Chondrocyte (in vitro differentiated cells): ENCODE results near the gene PRRG2. TPM values are rescaled to one million over a fixed set of nuclear protein-coding genes. Genes with fewer than 3 reads are reported as not detected.

Source experiments
- DNase-seq: peaks from one replicate; pipeline ENCODE4 v3.0.0; 2021; ENCODE audit warnings: mixed read lengths, low spot score
- H3K27ac Mint-ChIP-seq: one replicate; pipeline ENCODE4 v1.8.0; 2021; ENCODE audit warnings: mild to moderate bottlenecking, moderate library complexity, mixed read lengths; ENCODE audit not compliant: unreplicated experiment
- H3K27me3 Mint-ChIP-seq: 2 replicates; pipeline ENCODE4 v1.8.0; 2021; ENCODE audit warnings: low read depth, mixed read lengths
- H3K36me3 Mint-ChIP-seq: 2 replicates; pipeline ENCODE4 v1.8.0; 2021; ENCODE audit warnings: low read depth, mixed read lengths
- H3K4me1 Mint-ChIP-seq: 2 replicates; pipeline ENCODE4 v1.8.0; 2021; ENCODE audit warnings: low read depth, mild to moderate bottlenecking, mixed read lengths
- H3K4me3 Mint-ChIP-seq: one replicate; pipeline ENCODE4 v1.8.0; 2021; ENCODE audit warnings: mild to moderate bottlenecking, moderate library complexity, mixed read lengths; ENCODE audit not compliant: unreplicated experiment
- H3K9me3 Mint-ChIP-seq: 2 replicates; pipeline ENCODE4 v1.8.0; 2021; ENCODE audit warnings: low read depth, mixed read lengths
- CTCF ChIP-seq: fragments of 200-600 bp; sonication (generic); IDR thresholded peaks from 2 replicates; pipeline ENCODE4 v1.5.0; 2021; ENCODE audit warnings: antibody characterized with exemption, mild to moderate bottlenecking, moderate library complexity
- total RNA-seq: library from RNA; stranded (reverse); gene quantifications from 3 replicates; pipeline ENCODE4 v1.2.1, GENCODE V29; 2021

PRRG2 gene
- total RNA-seq, 1 donor from 2014 or later: 0.17 TPM

DNA sequence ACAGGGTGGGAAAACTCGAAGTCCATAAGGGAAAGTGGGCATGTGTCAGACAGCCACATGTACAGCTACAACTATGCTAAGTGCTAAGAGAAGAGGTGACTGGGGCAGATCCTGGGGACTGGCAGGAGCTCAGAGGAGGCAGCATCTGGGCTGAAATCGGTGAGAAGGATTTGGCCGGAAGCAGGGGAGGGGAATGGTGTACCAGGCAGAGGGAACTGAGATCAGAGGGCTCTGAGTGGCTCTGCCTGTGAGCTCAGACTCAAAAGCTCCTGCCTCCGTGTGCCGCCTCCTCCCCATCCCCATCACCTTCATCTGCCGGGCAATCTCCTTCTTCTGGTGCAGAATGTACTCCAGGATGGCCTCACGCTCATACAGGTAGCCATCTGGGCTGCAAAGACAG is 22.5 kb upstream of the PRRG2 start:
- Mint-ChIP-seq H3K36me3 (peaks cover 15% of the 10 kb centered on the region), H3K27ac (no peak overlapping the region), H3K4me1 (peaks cover 2% of the 10 kb centered on the region), H3K4me3 (no peak overlapping the region), H3K27me3 (no peaks in the 10 kb centered on the region), H3K9me3 (no peaks in the 10 kb centered on the region)
- TF ChIP-seq CTCF: no peak
- no peak for DNase-seq

GRCh38 chr19:49559443-49559842 is 21.7 kb upstream of the PRRG2 start:
- TF ChIP-seq CTCF: no peak
- Mint-ChIP-seq H3K4me1 (peaks cover under 1% of the 10 kb centered on the region), H3K36me3 (peaks cover 11% of the 10 kb centered on the region), H3K4me3 (no peak overlapping the region), H3K27ac (no peak overlapping the region), H3K9me3 (no peaks in the 10 kb centered on the region), H3K27me3 (no peaks in the 10 kb centered on the region)
- no peak for DNase-seq

DNA sequence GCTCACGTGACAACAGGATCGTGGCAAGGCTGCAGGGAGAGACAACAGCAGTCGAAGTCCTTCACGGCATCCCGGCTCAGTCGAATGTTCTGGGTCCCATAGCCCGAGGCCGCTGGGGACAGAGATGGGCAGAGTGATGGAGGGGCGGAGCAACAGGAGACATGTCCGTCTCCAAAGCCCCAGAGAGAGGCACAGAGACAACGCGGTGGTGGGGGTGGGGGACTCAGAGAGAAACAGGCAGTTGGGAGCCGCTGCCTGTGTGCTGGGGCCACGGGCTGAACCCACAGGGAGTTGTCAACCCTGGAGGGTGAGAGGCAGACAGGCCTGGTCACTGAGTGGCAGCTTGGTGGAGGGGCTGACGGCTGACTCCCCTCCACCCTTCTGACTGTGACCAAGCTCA is 21.2 kb upstream of the PRRG2 start:
- no peak overlapping the region for H3K27ac Mint-ChIP-seq
- no peaks in the 10 kb centered on the region for H3K9me3 Mint-ChIP-seq

GRCh38 chr19:49560358-49560900 is 20.7 kb upstream of the PRRG2 start:
- no peaks in the 10 kb centered on the region for H3K9me3 Mint-ChIP-seq
- no peak overlapping the region for H3K4me3 Mint-ChIP-seq
- no peaks in the 10 kb centered on the region for H3K27me3 Mint-ChIP-seq
- peaks cover 10% of the 10 kb centered on the region for H3K4me1 Mint-ChIP-seq
- H3K36me3 Mint-ChIP-seq: peaks cover 7% of the 10 kb centered on the region
- no peak for TF ChIP-seq CTCF
- no peak overlapping the region for H3K27ac Mint-ChIP-seq
- no peak for DNase-seq

More for the DNA sequence above, 21.2 kb upstream of the PRRG2 start:
- TF ChIP-seq CTCF: no peak
- Mint-ChIP-seq H3K27me3 (no peaks in the 10 kb centered on the region), H3K36me3 (peaks cover 7% of the 10 kb centered on the region), H3K4me1 (peaks cover 6% of the 10 kb centered on the region), H3K4me3 (no peak overlapping the region)
- no peak for DNase-seq

DNA sequence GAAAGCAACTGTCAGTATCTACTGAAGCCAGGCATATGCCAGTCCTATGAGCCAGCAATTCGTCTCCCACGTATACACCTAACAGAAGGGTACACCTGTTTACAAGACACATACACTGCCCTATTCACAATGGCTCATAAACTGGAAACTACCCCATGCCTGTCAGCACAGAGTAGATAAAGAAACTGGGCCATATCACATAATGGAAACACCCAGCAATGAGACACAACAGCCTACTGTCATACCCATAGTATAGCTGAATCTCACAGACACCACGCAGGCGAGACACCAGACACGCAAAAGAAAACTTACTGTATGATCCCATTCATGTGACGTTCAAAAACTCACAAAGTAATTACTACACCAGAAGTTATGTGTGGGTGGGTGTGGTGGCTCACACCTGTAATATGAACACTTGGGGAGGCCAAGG is 16.5 kb upstream of the PRRG2 start:
- DNase-seq: no peak
- H3K4me1 Mint-ChIP-seq: peaks cover 19% of the 10 kb centered on the region
- TF ChIP-seq CTCF: no peak

More for the DNA sequence above, 16.5 kb upstream of the PRRG2 start:
- Mint-ChIP-seq H3K9me3 (no peaks in the 10 kb centered on the region), H3K27ac (peak overlapping the region; percentile 4), H3K27me3 (no peaks in the 10 kb centered on the region), H3K36me3 (no peaks in the 10 kb centered on the region), H3K4me3 (no peak overlapping the region)
